CD4-positive, alpha-beta T cell treated with Interleukin-17A for 4 hours (primary cell): ENCODE measurements around the gene GRID1.

ENCODE experiments used
- DNase-seq: peaks from one replicate; pipeline ENCODE4 v3.0.0-alpha.2; 2020; ENCODE audit warnings: mixed read lengths

Gene GRID1

DNA sequence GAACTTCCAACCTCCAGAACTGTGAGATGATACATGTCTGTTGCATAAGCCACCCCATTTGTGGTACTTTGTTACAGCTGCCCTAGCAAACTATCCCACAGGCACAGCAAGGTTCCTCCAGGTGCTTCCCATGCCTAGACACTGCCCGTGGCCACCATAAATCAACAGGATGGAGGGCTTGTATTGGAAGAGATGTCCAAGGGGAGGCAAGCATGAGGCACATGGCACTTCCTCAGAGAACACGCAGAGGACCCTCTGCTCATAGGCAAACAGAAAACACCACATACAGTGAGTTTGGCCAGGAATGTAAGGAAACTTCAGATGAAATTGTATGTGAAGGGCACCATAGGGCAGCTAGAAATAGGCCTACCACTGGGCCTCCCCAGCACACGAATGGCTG is 291.1 kb downstream of the GRID1 start:
- DNase-seq, result no peak

DNA sequence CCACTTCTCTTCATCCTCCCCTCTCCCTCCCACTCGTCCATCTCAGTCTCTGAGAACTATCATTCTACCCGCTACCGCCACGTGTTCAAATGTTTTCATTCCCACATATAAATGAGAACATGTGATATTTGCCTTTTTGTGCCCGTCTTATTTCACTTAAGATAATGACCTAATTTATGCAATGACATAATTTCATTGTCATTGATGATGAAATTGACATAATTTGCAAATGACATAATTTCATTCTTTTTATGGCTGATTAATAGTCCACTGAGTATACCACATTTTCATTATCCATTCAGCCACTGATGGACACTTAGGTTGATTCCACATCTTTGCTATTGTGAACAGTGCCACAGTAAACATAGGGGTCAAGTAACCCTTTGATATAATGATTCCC is 292.3 kb downstream of the GRID1 start:
- no peak for DNase-seq

DNA sequence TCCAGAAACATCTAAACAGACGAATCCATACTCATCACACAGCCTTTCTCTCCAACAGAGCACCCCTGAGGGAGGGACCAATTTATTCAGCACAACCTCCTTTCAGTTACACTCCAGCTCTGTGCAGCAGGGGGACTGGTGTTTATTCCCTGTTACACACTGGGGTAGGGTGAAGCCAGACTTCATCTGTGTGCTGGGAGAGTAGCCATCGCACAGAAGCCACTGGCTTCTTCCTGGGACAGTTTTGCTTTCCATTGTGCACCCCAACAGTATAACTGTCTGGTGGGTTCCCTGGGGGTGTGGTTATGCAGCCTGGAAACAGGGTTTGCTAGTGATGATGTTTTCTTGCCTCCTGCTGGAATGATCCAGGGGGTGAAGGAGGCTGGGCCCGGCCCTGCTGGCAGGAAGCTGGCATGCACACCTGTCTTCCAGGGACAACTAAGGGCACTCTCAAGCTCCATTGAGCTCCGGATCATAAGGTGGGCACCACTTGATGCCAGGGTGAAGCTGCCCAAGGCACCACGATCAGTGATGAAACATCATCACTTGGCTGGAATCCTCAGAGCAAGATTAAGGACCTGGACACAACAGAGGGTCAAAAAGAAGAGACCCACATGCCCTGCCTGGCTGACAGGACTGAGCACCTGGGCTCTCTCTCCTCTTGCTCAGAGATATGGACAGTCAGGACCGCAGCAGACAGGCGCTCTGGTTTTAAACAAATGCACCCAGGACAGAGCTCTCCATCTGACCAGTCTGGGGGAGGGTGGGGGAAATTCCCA is 293.2 kb downstream of the GRID1 start:
- DNase-seq, result no peak

DNA sequence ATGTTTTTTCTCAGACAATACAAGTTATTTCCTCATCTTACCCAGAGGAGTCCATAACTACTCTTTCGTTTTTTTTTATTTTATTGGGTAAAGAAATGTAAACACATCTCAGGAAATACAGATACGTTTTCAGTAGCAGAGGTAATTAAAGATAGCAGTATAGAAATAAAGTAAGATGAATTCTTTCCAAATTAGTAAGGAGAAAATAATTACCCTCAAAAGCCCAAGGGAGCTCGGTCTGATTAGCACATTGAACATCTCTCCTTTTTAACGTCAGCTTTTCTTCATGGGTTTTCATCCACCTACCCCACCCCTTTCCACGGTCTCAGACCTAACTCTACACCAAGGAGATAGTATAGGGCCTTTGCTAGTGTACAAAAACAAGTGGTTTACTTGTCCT is 294.2 kb downstream of the GRID1 start:
- no peak for DNase-seq

DNA sequence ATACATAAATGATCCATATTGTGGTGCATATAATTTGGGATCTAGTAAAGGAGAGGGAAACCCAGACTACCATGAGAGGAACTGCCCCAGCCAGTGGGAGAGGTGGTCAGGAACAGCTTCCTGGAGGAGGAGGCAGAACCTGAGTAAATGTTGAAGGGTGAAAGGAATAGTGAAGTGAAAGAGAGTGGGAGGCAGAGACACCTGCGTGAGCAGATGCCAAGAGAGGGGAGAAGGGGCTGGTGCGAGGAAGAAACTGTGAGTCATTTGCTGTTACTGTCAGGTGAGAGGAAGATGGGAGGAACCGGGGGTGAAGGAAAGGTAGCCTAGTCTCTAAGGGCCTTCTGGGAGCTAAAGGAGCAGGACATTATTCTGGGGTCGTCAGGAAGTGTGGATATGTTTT is 294.8 kb downstream of the GRID1 start:
- no peak for DNase-seq

DNA sequence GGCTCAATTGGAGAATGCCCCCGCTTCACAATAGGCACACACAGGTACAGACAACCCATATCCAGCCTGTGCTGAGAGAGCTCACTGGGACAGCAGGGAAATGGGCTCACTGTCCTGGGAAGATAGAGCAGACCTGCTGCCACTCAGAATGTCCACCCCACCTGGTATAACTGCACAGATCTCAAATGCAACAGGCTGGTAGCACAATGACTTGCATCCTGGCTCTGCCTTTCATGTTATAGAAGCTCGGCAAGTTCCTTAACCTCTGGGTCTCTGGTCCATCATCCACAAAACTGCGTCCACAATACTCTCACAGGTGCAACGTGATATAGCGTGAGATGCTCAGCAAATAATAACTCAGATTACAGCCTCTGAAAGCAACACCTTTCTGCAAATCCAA is 295.4 kb downstream of the GRID1 start:
- DNase-seq, result no peak

DNA sequence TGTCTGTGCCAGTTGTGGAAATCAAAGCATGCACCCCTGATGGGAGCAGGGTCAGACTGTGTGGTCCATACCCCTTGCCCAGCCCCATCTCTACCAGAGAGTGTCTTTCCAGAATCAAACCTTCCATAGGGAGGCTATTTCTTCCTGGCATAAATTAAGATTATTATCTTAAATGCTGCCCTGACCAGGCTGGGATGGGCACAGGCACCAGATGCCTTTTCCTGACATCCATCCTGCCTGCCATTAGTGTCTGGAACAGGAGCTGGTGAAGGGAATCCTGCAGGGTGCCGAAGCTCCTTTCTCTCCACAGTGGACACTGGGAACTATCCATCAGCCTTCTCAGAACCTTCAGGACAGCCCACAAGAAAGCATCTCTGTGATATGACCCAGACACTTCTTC is 296.3 kb downstream of the GRID1 start:
- DNase-seq, result no peak

DNA sequence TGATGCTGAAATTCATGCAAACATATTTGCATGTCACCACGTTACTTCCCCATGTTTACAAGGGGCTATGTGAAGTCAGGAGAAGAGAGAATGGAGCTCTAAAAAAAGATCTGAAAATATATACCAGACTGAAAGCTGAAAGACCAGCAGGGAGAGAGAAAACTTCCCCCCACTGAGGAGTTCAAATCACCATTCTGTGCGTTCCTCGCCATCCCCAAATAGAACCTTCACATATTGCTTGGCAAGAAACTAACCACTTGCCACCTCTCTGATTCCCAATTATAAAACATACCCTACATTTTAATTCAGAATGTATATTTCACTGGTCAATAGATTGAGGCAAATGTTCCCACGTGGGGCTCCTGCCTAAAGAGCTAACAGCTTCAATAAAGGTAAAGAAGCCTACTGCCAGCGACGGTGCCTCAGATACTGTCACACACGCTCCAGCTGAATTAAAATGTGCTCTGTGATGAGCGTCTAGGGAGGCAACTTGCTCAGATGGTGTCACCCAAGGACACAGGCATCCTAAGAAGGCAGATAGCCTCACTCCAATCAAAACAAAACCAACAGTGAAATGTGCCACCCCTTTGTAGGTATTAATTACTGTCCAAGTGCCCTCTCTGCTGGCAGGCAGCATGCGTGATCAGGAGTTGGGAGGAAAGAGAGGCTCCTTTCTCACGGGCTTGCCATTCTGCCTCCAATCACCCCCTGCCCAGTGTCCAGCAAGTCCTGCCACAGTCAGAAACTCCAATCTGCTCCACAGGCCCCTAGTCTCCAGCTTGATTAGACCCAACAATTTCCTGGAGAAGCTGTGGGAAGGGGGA is 298.2 kb downstream of the GRID1 start:
- no peak for DNase-seq

DNA sequence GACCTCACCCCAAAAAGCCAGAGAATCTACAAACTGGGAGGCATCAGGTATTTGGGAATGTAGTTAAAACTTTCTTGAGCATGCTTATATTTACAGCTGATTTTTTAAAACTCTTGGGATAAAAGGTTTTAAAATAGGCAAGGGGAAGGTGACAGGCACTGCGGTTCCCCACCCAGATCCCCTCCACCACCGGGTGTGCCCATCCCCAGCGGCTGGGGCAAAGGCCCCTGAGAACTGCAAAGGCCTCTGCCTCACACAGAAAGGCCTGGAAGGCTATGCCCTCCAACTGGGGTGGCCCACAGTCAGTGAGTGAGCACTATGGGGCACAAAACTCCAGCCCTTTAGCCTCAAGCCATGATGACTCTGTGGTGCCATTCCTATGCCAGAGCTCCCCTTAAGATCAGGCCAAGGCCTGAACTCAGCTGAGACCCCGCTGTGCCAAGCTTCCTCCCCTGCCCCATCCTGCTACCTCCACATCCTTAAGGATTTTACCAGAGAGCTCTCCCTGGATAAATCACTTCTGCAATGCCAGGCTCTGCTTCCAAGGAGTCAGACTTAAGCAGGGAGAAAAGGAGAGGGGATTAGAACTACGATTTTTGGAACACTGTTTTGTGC is 299.1 kb downstream of the GRID1 start:
- DNase-seq, result no peak

DNA sequence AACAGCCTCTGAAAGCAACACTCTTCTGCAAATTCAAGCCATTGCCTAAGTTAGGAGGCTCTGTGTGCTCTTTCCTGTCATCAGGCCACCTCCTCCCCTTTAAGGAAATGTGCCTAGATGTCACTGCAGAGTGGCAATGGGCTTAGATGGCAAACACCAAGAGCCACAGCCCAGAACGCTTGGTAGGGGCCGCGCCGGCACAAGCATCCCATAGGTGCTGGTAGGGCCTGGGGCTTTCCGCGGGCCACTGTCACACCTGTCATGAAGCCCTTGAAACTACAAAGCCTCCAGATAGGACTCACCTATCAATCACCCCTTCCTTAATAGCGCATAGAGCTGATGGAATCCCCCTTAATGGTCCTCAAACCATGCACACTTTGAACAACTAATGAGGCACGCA is 299.9 kb downstream of the GRID1 start:
- DNase-seq, result no peak

DNA sequence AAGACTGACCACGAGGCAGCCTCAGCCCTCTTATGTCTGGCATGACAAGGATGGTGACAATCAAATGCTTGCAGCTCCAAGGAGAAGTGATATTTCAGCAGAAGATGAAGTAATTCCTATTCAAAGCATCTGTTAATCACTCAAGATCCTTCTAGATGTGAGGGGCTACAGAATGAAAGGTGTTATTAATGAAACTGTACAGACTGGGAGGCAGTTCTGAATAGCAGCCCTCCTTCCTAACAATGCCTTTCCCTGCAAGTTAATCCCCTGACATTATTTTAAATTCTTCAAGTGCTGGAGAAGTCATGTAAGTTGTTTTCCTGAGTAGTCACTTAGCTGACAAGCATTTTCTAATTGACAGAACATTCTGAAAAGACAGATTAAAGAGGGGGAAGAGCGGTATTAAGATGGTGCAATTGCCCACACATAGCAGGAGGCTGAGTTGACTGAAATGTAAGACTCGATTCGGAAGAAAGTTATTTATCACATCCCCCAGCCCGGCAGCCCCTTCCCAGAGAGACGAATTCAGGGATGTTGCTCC is 300.8 kb downstream of the GRID1 start:
- no peak for DNase-seq

DNA sequence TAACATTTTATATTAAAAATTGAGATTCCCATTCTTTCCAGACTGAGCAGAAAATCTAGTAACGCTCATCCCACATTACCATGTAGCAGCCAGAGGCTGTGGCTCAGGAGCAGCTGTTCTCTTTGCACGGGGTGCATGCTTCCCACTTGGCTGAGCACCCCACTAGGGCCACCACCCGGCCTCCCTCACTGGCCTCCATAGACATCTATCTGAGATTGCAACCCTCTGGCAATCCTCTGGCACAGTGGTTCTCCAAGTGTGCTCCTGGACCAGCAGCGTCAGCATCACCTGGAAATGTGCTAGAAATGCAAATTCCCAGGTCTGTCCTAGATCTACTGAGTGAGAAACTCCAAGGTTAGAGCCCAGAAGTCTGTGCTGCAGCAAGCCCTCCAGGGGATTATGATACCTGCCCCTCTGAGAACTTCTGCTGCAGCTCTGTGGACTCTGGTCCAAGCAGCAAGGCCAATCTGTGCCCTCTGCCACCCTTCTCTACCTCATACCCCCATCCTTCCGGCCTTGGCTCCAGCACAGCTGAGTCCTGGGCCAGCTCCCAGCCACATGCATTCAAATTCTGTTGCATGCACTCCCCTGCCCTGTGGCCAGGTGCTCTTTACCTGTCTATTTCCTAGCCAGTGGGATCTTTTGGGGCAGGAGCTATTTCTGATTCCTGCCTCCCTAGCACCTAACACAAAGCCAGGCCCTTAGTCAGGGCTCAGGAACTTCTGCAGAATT is 301.5 kb downstream of the GRID1 start:
- DNase-seq, result no peak

DNA sequence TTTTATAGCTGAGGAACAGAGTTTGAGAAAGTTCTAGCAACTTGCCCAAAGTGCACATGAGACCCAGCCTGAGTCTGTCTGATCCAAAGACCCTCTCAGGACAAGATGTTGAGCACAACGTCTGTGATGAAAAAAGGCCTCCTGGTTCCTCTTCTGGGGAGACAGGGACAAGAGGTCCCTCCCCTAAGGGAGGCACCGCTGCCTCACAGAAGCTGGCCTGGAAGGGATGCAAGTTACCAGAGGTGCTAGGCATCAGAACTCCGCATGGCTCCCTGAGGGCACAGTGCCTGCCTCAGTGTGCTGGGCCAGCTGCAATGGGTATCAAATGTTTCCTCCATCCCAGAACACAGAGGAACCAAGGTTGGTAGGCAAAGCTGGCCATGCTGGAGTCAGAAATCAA is 302.4 kb downstream of the GRID1 start:
- DNase-seq, result no peak

DNA sequence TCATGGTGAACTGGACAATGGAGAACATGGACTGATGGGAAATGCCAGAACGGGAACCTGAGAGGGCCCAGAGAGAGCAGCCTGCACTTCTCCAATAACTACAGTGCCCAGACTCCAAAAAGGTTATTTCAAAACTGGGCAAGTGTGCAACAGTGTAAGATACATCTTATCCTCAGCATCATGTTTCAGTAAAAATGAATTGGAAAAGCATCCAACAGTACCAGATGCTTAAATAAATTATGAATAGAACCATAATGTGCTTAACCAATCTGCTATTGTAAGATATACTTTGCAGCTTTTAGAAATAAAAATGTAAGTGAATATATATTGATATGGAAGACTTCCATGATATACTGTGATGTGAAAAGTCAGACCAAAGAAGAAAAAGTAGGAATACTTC is 303.3 kb downstream of the GRID1 start:
- no peak for DNase-seq

DNA sequence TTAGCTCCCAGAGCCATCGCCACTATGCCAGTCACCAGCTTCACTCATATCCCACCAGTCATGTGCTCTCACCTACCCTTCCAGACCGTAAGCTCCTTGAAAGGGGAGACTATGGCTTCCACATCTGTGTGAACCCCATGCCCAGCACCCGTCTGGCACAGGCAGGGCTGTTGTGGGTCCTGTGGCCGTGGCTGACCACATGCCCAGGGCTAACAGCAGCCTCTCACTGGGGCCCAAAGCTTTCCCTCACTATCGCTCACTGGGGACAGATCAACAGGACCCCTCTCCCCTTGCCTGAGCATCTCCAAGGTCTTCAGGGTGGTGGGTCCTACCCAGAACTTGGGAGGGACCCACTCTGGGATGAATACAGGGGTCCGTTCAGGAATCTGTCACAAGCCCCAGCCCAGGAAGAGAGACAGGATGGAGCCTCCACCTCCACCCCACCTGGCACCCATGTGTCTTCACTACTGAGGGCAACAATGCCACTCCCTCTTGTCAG is 303.9 kb downstream of the GRID1 start:
- DNase-seq, result no peak

DNA sequence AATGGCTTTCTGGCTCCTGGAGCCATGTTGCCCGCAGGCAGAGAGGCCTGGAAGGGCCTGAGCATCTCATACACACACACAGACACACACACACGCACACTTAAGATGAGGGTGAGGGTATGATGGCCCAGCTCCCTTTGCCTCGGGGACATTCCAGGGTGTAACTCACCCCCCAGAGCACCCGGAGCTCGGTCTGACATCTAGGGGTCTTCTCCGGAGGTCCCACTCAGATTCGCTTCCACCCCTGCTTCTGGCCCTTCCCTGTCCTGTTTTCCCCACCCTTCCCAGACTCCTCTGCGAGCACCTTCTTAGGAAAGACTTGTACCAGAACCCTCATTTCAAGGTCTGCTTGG is 304.4 kb downstream of the GRID1 start:
- no peak for DNase-seq

DNA sequence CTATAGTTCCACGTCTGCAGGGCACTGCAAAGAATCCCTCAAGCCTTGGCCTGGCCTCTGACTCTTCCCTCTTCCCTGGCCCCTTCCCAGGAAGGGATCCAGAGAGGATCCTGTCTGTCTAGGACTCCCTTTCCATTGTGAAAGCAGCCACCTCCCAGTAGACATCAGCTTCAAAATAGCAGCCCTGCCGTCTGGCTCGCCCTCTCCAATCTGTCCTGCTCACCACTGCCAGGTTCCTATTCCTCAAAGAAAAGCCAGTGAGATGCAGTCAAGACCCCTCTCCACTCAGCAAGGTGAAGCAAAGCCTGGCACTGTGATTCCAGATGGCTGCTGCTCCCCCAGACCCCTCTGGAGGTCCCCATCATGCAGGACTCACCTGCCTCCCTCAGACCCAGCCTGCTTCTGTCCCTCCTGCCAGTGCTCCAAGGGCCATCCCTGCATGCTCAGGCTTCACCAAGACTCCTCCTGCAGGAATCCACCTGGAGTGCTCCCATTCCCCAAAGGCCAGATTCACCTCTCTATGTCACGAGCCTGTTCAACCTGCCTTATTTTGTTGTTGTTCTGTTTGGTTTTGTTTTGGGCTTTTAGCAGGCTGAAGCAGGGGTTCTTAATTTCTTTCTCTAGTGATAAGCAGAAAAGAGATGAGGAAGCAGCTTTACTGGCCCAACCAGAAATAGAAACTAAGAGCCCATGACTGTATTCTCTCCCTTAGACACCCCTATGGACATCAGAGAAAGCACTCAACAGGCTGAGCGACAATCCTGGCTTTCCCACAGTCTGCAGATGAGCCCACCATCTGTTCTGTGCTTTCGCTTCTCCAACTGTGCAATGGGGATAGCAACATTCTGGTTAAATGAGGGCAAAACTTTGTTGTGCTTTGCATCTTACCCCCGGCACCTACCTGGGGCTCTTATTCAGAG is 305.1 kb downstream of the GRID1 start:
- no peak for DNase-seq

DNA sequence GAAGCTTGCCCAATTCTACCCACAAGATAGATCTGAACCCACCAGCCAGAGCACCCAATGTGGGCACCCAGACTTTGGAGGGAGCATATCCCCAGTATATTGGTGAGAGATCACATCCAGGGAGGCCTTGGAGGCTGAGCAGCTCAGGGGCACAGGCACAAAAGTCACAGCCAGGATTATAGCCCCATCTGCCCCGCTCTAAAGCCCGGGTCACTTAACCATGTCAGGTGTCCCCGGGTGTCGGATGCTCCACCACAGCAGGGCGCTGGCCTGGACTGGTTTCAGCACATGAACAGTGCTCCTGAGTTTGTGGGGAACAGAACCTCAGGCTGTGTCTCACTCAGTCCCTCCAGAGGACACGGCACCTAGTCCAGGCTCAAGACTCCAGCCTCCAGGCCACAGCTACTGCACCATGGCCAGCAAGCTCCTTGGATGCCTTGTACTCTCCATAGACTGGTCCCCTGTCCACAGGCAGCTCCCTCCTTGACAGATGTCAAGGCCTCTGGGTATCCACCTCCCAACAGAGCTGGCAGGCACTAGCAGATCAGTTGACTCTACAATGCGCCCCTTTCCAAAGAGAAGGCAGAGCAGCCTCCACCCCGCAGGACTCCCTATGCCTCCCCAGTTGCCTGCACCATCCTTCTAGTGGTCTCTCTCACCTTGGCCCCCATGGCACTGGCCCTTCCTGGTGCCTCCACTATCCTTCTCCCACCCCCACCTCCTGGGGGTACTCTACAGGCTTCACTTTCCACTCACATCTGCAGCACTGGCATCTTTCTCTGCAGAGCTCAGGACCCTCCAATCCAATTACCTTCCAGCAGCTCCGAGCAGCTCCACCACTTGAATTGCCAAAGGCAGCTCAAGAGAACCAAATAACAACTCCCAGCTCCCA is 306.0 kb downstream of the GRID1 start:
- no peak for DNase-seq

DNA sequence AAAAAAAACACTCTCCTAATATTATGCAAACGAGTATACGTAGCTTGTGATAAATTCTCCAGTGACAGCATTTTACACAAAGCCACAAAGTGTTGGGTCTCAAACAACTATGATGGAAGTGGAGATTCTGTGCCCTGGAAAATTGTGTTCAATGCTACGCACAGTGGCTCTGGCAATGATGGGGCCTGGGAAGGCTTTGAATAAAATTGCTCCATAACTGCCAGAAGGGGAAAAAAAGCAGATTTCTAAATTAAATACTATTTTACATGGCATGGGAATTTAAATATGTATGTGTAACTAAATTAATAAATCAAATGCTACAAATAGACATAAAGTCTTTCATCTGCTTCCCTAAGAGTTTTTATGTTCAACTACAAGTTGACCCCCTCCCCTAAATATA is 306.7 kb downstream of the GRID1 start:
- no peak for DNase-seq

DNA sequence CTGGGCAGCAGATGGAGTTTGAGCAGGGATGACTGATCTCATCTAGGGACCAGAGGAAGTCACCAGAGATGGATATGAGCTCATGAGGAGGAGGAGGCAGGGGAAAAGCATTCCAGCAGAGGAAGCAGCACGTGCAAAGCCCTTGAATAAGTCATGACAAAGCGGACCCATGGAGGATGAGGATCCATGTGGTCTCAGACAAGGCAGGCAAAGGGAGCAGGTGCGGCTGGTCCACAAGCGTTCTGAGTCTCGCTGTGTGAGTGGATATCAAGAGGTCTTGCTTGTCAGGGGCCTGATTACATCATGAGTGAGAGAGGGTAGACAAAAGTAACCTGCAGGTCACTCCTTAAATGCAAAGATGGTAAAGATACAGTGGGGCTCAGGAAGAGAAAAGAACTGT is 307.6 kb downstream of the GRID1 start:
- no peak for DNase-seq

DNA sequence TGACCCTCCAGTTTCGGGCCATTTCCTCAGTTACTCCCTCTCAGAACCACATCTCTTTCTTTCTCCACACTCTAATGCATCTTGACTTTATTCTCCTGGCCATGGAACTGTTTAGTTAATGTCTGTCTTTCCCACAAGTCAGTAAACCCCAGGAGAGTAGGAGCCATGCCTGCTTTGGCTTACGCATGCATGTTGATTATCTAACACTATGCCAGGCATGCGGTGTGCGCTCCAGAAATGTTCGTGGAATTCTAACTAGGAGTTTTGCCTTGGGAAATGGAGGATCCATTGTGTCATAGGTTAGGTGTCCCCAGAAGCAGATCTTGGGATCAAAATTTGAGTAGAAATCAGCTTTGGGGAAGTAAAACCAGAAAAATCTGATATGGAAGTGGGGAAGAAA is 308.9 kb downstream of the GRID1 start:
- no peak for DNase-seq
